OCI-LY3 (cell line): ENCODE measurements around the gene SYTL1.

ENCODE experiments used
- H2AFZ ChIP-seq: fragments of 200-600, 300-600 bp; shearing (Covaris generic); 2 replicates; pipeline ENCODE4 v1.6.0; 2014; ENCODE audit warnings: antibody characterized with exemption, low read depth, low read length
- H3K27ac ChIP-seq: fragments of 200-600, 300-600 bp; sonication (generic); 2 replicates; pipeline ENCODE4 v1.5.1; 2014; ENCODE audit warnings: mild to moderate bottlenecking, low read length, moderate library complexity, mixed read lengths
- H3K27me3 ChIP-seq: fragments of 200-600, 300-600 bp; sonication (generic); 2 replicates; pipeline ENCODE4 v1.6.1; 2014; ENCODE audit warnings: low read depth, low read length, mixed read lengths
- H3K36me3 ChIP-seq: fragments of 200-600, 300-600 bp; sonication (generic); replicated peaks from 2 replicates; pipeline ENCODE3; 2014; ENCODE audit warnings: low read depth, low read length, mixed read lengths
- H3K4me1 ChIP-seq: fragments of 300-600, 200-600 bp; sonication (generic); 2 replicates; pipeline ENCODE4 v1.6.1; 2014; ENCODE audit warnings: low read length, mixed read lengths
- H3K4me2 ChIP-seq: fragments of 200-600, 300-600 bp; sonication (generic); 2 replicates; pipeline ENCODE4 v1.6.1; 2014; ENCODE audit warnings: low read length, mixed read lengths
- H3K4me3 ChIP-seq: fragments of 300-600, 200-600 bp; sonication (generic); 2 replicates; pipeline ENCODE4 v1.5.1; 2014; ENCODE audit warnings: antibody characterized with exemption, mild to moderate bottlenecking, low read length, moderate library complexity
- H3K79me2 ChIP-seq: fragments of 300-600, 200-600 bp; shearing (Covaris generic); 2 replicates; pipeline ENCODE4 v1.6.1; 2014; ENCODE audit warnings: mild to moderate bottlenecking, low read length, mixed read lengths
- H3K9ac ChIP-seq: fragments of 300-600, 200-600 bp; shearing (Covaris generic); 2 replicates; pipeline ENCODE4 v1.6.0; 2014; ENCODE audit warnings: mild to moderate bottlenecking, low read length, moderate library complexity
- H3K9me3 ChIP-seq: fragments of 200-600, 300-600 bp; shearing (Covaris generic); 2 replicates; pipeline ENCODE4 v1.6.1; 2014; ENCODE audit warnings: low read length, mixed read lengths; ENCODE audit not compliant: insufficient read depth
- H4K20me1 ChIP-seq: fragments of 200-600, 300-600 bp; sonication (generic); 2 replicates; pipeline ENCODE4 v1.6.1; 2016; ENCODE audit warnings: low read length, mixed read lengths; ENCODE audit not compliant: insufficient read depth
- EZH2phosphoT487 ChIP-seq: fragments of 200-600 bp; shearing (Covaris generic); IDR thresholded peaks from 2 replicates; pipeline ENCODE4 v1.6.1; 2018; ENCODE audit warnings: antibody characterized with exemption, mixed run types, low read depth
- TF ChIP-seq, protein P1 (sequence below): fragments of 200-600, 300-600 bp; sonication (generic); IDR thresholded peaks from 2 replicates; pipeline ENCODE4 v1.5.1; 2014; ENCODE audit warnings: antibody characterized with exemption, low read length, low read depth

The SYTL1 gene

DNA sequence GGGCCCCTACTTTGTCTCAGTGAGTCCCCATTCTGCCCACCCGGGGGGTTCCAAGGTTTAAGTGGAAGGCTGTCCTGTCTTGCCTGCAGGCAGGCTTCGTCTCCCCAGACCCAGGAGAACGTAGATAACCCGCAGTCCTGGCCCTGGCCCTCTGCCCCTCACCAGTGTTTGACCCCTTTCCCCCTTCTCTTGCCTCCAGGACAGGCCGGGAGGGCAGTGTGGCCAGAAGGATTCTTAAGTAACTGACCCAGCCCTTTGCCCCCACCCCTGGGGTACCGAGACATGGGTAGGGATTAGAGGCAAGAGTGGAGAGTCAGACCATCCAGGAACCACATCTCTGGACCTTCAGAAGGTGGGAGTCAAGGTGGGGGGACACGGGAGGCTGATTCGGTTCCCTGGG, 11.0 kb upstream of the SYTL1 start:
- no peaks in the 10 kb centered on the region for H3K4me1 ChIP-seq
- no peak overlapping the region for H2AFZ ChIP-seq
- no peak overlapping the region for H3K9ac ChIP-seq
- peaks cover 3% of the 10 kb centered on the region for H3K36me3 ChIP-seq
- no peak overlapping the region for H3K4me2 ChIP-seq
- peaks cover 38% of the 10 kb centered on the region for H3K79me2 ChIP-seq
- H3K4me3 ChIP-seq = no peak overlapping the region
- no peak overlapping the region for H3K27ac ChIP-seq
- H4K20me1 ChIP-seq = no peaks in the 10 kb centered on the region
- TF ChIP-seq EZH2phosphoT487 = no peak
- TF ChIP-seq, protein P1, sequence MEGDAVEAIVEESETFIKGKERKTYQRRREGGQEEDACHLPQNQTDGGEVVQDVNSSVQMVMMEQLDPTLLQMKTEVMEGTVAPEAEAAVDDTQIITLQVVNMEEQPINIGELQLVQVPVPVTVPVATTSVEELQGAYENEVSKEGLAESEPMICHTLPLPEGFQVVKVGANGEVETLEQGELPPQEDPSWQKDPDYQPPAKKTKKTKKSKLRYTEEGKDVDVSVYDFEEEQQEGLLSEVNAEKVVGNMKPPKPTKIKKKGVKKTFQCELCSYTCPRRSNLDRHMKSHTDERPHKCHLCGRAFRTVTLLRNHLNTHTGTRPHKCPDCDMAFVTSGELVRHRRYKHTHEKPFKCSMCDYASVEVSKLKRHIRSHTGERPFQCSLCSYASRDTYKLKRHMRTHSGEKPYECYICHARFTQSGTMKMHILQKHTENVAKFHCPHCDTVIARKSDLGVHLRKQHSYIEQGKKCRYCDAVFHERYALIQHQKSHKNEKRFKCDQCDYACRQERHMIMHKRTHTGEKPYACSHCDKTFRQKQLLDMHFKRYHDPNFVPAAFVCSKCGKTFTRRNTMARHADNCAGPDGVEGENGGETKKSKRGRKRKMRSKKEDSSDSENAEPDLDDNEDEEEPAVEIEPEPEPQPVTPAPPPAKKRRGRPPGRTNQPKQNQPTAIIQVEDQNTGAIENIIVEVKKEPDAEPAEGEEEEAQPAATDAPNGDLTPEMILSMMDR = no peak
- no peaks in the 10 kb centered on the region for H3K9me3 ChIP-seq
- H3K27me3 ChIP-seq = no peaks in the 10 kb centered on the region

DNA sequence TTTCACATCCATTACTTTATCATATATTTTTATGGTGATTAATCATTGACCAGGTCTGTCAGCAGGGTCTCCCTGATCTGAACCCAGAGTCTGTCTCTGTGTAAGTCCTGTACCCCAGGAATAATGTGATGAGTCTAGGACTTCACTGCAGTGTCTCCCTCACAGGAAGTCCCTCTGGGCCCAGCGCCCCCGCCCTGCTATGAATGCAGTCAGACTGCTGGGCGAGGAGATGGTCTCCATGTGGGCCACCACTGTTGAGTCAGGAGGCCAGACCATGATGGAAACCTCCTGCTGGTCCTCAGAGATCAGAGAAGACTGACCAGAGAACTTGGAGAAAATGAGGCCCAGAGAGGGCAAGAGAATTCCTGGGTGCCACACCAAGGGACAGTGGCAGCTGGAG, 10.4 kb upstream of the SYTL1 start:
- no peaks in the 10 kb centered on the region for H3K4me1 ChIP-seq
- H3K27me3 ChIP-seq = no peaks in the 10 kb centered on the region
- H3K4me3 ChIP-seq = no peak overlapping the region
- no peaks in the 10 kb centered on the region for H4K20me1 ChIP-seq
- H3K36me3 ChIP-seq = peaks cover 3% of the 10 kb centered on the region
- peaks cover 32% of the 10 kb centered on the region for H3K79me2 ChIP-seq
- H3K9me3 ChIP-seq = no peaks in the 10 kb centered on the region
- H3K9ac ChIP-seq = no peak overlapping the region
- no peak overlapping the region for H3K4me2 ChIP-seq
- TF ChIP-seq, protein P1 = no peak
- TF ChIP-seq EZH2phosphoT487 = no peak
- no peak overlapping the region for H2AFZ ChIP-seq
- H3K27ac ChIP-seq = no peak overlapping the region

DNA sequence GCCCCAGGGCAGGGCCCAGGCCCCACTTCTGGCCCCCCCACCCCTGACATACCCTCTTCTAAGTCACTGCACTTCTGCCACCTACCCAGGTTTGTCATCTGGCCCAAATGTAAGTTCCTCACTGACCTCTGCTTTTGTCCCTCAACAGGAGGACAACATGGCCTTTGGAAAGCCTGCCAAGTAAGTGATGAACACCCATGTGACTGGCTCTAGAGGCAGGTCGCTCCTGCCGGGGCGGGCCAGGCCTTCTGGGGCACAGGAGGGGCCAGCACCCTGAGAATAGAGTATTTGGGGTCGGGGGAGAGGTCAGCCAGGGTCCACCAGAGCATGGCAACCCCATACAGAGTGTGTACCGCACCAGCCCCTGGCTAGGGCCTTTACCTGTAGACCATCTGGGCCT, 9.9 kb upstream of the SYTL1 start:
- Histone ChIP-seq H3K27ac (no peak overlapping the region), H3K4me1 (no peaks in the 10 kb centered on the region), H3K36me3 (peaks cover 3% of the 10 kb centered on the region), H4K20me1 (no peaks in the 10 kb centered on the region), H3K9ac (no peak overlapping the region), H3K4me3 (no peak overlapping the region), H3K27me3 (no peaks in the 10 kb centered on the region), H3K9me3 (no peaks in the 10 kb centered on the region), H2AFZ (no peak overlapping the region), H3K4me2 (no peak overlapping the region), H3K79me2 (peaks cover 27% of the 10 kb centered on the region)
- TF ChIP-seq, protein P1 = no peak
- no peak for TF ChIP-seq EZH2phosphoT487

DNA sequence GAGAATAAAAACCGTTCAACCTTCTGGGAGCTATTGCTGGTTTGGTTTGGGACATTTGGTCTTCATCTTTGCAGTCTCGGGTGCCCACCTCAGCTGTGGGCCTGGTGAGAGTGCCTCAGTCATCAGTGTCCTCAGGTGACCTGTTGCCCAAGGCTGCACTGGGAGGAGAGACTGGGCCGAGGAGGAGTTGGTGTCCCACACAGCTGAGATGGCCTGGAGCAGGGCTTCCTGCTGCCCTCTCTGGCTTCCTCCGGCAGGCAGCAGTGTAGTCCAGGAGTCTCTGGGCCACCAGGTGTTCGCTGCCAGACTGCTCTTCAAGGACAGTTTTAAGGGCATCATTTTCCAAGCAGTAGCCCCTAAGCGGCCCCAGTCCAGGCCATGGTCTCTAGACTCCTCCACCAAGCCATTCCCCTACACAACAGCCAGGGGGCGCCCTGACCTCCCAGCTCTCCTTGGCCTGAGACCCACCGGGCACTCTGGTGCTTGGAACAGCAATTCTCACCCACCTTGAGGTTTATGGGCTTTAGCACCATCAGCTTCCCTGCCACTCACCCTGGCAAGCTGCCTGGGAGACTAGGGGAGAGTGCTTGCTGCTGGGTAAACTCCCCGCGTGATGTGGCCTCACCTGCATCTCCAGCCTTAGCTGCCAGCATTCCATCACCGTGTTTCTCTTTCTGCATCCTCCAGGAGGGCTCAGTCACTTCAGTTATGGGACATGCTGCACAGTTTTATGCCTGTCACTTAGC, 9.1 kb upstream of the SYTL1 start:
- Histone ChIP-seq H3K9me3 (no peaks in the 10 kb centered on the region), H3K36me3 (peaks cover 3% of the 10 kb centered on the region), H3K4me1 (no peaks in the 10 kb centered on the region), H2AFZ (no peak overlapping the region), H3K27ac (no peak overlapping the region), H3K9ac (no peak overlapping the region), H3K4me2 (no peak overlapping the region), H4K20me1 (no peaks in the 10 kb centered on the region), H3K4me3 (no peak overlapping the region), H3K27me3 (no peaks in the 10 kb centered on the region), H3K79me2 (peaks cover 21% of the 10 kb centered on the region)
- TF ChIP-seq EZH2phosphoT487 = no peak
- TF ChIP-seq, protein P1 = peak; percentile 67
